Panc1 (cell line): ENCODE results near the gene NPAS2. TPM values are rescaled to one million over a fixed set of nuclear protein-coding genes. Genes with fewer than 3 reads are reported as not detected.

Source experiments
- ATAC-seq: fragments of 200-7000 bp; cut with Tn5 transposase; 2 replicates; pipeline ENCODE4 v1.9.1; 2020; ENCODE audit warnings: mild to moderate bottlenecking, moderate library complexity
- BruUV-seq: library from RNA; stranded (reverse); fragments of 400-500 nt; replicated peaks from 2 replicates; lab custom pipeline; 2021; lab: Mats Ljungman, UMichigan
- CTCF ChIA-PET: fragments of 300-600 bp; sonication (Branson Sonifier 250); formaldehyde crosslinking; loops from one replicate; lab custom pipeline; 2022; ENCODE audit warnings: antibody characterized with exemption; lab: Charles Lee
- POLR2A ChIA-PET: fragments of 300-600 bp; sonication (Branson Sonifier 250); formaldehyde crosslinking; loops from one replicate; lab custom pipeline; 2022; ENCODE audit warnings: antibody characterized with exemption; lab: Charles Lee
- DNase-seq: peaks from one replicate; pipeline ENCODE4 v3.0.0-alpha.2; 2010; ENCODE audit warnings: low read depth, low spot score
- H3K27ac ChIP-seq: 2 replicates; pipeline ENCODE4 v1.5.1; 2011; ENCODE audit warnings: mild to moderate bottlenecking, low read length, inconsistent platforms
- H3K27me3 ChIP-seq: fragments of 200-500 bp; sonication (Bioruptor generic); 2 replicates; pipeline ENCODE4 v1.6.0; 2014; ENCODE audit warnings: low read length, inconsistent platforms; ENCODE audit not compliant: control insufficient read depth, insufficient read depth
- H3K36me3 ChIP-seq: fragments of 200-500 bp; sonication (Bioruptor generic); 2 replicates; pipeline ENCODE4 v1.5.1; 2014; ENCODE audit warnings: inconsistent platforms, mild to moderate bottlenecking, low read length, moderate library complexity; ENCODE audit not compliant: control insufficient read depth, insufficient read depth
- H3K4me1 ChIP-seq: 2 replicates; pipeline ENCODE4 v1.5.1; 2011; ENCODE audit warnings: inconsistent platforms, mild to moderate bottlenecking, low read length, moderate library complexity; ENCODE audit not compliant: control insufficient read depth, insufficient read depth
- H3K4me3 ChIP-seq, 2 experiments: 2 replicates each; pipeline ENCODE4 v1.5.1; 2011 to 2012; ENCODE audit warnings: low read depth in 2 of 2, low read length in 2 of 2, mild to moderate bottlenecking in 2 of 2, inconsistent platforms in 1 of 2, moderate library complexity in 1 of 2
- H3K9me3 ChIP-seq: fragments of 200-500 bp; sonication (Bioruptor generic); 2 replicates; pipeline ENCODE4 v1.5.1; 2014; ENCODE audit warnings: low read depth, mild to moderate bottlenecking, inconsistent platforms, low read length, moderate library complexity; ENCODE audit not compliant: control insufficient read depth, insufficient read depth
- POLR2AphosphoS5 ChIP-seq: IDR thresholded peaks from 2 replicates; pipeline ENCODE4 v1.6.1; 2012; ENCODE audit warnings: mild to moderate bottlenecking, low read depth, low read length, moderate library complexity
- REST ChIP-seq, 2 experiments: IDR thresholded peaks; 2 replicates each; pipeline ENCODE4 v1.6.1; 2011 to 2012; ENCODE audit warnings: low read depth in 2 of 2, control low read depth in 1 of 2, low read length in 1 of 2, mild to moderate bottlenecking in 1 of 2, moderate library complexity in 1 of 2; ENCODE audit not compliant: insufficient read depth in 1 of 2
- SIN3A ChIP-seq: IDR thresholded peaks from 2 replicates; pipeline ENCODE4 v1.6.1; 2012; ENCODE audit warnings: low read depth, mild to moderate bottlenecking, low read length, moderate library complexity, borderline replicate concordance; ENCODE audit not compliant: insufficient read depth
- TCF7L2 ChIP-seq: IDR thresholded peaks from 2 replicates; pipeline ENCODE4 v1.6.1; 2011; ENCODE audit warnings: mild to moderate bottlenecking, low read depth, low read length, inconsistent platforms
- in situ Hi-C: cut with HindIII; loops from 2 replicates; pipeline ENCODE4 v1.10.0; 2016; ENCODE audit warnings: low sequenced_read_pairs, low pct_unique_long_range_greater_than_20kb
- intact Hi-C: fragments of 100-400 bp; cut with micrococcal nuclease; formaldehyde crosslinking; loops from one replicate; pipeline ENCODE4 v1.10.0; 2022; ENCODE audit not compliant: unreplicated experiment
- total RNA-seq: library from RNA; stranded (reverse); gene quantifications from one replicate; pipeline ENCODE4 v1.2.1, GENCODE V29; 2021; ENCODE audit not compliant: unreplicated experiment
- TF ChIP-seq, protein P1 (sequence below): fragments of 450-650 bp; IDR thresholded peaks from 2 replicates; pipeline ENCODE4 v1.5.1; 2017; ENCODE audit warnings: mild to moderate bottlenecking

The NPAS2 gene
- total RNA-seq, 1 experiment from 2014 or later, result 72.8 TPM

DNA sequence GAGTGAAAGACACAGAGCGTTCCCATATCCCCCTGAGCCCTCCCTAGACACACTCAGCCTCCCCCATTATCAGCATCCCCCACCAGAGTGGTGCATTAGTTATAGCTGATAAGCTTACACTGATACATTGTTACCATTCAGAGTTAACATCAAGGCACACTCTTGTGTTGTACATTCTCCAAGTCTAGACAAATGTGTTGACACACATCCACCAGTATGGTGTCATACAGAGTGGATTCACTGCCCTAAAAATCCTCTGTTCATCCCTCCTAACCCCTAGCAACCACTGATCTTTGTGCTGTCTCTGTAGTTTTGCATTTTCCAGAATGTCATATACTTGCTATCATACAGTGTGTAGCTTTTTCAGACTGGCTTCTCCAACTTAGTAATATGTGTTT, 104.2 kb downstream of the NPAS2 start:
- in situ Hi-C loops, result no loop called here

GRCh38 chr2:100924520-100925451, 104.8 kb downstream of the NPAS2 start:
- Histone ChIP-seq H3K27me3 (no peaks in the 10 kb centered on the region), H3K4me1 (no peaks in the 10 kb centered on the region), H3K9me3 (no peaks in the 10 kb centered on the region), H3K4me3 (no peak overlapping the region), H3K36me3 (peaks cover 5% of the 10 kb centered on the region; the same call in 1 of the 2 replicates), H3K27ac (no peak overlapping the region)
- DNase-seq (no peak), ATAC-seq (peak; percentile 40)
- no peak for TF ChIP-seq REST (IDR thresholded peaks at IDR 0.05; ENCODE audit: insufficient read depth in 1 of 2, low read depth in 2 of 2, low read length in 1 of 2)
- TF ChIP-seq SIN3A, result no peak
- no peak for TF ChIP-seq POLR2AphosphoS5
- TF ChIP-seq, protein P1, sequence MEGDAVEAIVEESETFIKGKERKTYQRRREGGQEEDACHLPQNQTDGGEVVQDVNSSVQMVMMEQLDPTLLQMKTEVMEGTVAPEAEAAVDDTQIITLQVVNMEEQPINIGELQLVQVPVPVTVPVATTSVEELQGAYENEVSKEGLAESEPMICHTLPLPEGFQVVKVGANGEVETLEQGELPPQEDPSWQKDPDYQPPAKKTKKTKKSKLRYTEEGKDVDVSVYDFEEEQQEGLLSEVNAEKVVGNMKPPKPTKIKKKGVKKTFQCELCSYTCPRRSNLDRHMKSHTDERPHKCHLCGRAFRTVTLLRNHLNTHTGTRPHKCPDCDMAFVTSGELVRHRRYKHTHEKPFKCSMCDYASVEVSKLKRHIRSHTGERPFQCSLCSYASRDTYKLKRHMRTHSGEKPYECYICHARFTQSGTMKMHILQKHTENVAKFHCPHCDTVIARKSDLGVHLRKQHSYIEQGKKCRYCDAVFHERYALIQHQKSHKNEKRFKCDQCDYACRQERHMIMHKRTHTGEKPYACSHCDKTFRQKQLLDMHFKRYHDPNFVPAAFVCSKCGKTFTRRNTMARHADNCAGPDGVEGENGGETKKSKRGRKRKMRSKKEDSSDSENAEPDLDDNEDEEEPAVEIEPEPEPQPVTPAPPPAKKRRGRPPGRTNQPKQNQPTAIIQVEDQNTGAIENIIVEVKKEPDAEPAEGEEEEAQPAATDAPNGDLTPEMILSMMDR, result no peak
- TF ChIP-seq TCF7L2, result no peak
- BruUV-seq, result no TSS peak
- ChIA-PET CTCF (no interaction called here), POLR2A (no interaction called here)
- in situ Hi-C loops, result no loop called here
- intact Hi-C loops, result no loop called here

More for the DNA sequence above, 104.2 kb downstream of the NPAS2 start:
- H3K27me3 ChIP-seq, result no peaks in the 10 kb centered on the region
- ATAC-seq, result peak; percentile 33
- no peak for DNase-seq
- intact Hi-C loops, result no loop called here
- ChIA-PET POLR2A (no interaction called here), CTCF (no interaction called here)
- no peaks in the 10 kb centered on the region for H3K9me3 ChIP-seq
- BruUV-seq, result no TSS peak
- H3K4me1 ChIP-seq, result no peaks in the 10 kb centered on the region
- peaks cover 5% of the 10 kb centered on the region; the same call in 1 of the 2 replicates for H3K36me3 ChIP-seq
- H3K4me3 ChIP-seq, result no peak overlapping the region
- no peak overlapping the region for H3K27ac ChIP-seq
- TF ChIP-seq, protein P1, result no peak
- TF ChIP-seq REST (IDR thresholded peaks at IDR 0.05; ENCODE audit: insufficient read depth in 1 of 2, low read depth in 2 of 2, low read length in 1 of 2) (no peak), POLR2AphosphoS5 (no peak), TCF7L2 (no peak), SIN3A (no peak)
